Activated CD8-positive, alpha-beta T cell treated with anti-CD3 and anti-CD28 coated beads for 36 hours (primary cell): ENCODE data around the gene DPF3. TPM values are rescaled to one million over a fixed set of nuclear protein-coding genes. Genes with fewer than 3 reads are reported as not detected.

ENCODE experiments used
- ATAC-seq: fragments of 200-7000 bp; cut with Tn5 transposase; one replicate; pipeline ENCODE4 v1.10.0; 2021; ENCODE audit warnings: mild to moderate bottlenecking, moderate library complexity
- CTCF ChIA-PET: fragments of 350-600 bp; sonication (Branson Sonifier 250); formaldehyde crosslinking; loops from one replicate; lab custom pipeline; 2021; ENCODE audit warnings: antibody characterized with exemption; lab: Charles Lee
- POLR2A ChIA-PET: fragments of 350-600 bp; sonication (Branson Sonifier 250); formaldehyde crosslinking; loops from one replicate; lab custom pipeline; 2021; ENCODE audit warnings: antibody characterized with exemption; lab: Charles Lee
- DNase-seq: peaks from one replicate; pipeline ENCODE4 v3.0.0-alpha.2; 2020
- H3K27ac Mint-ChIP-seq: one replicate; pipeline ENCODE4 v1.8.0; 2021; ENCODE audit warnings: mild to moderate bottlenecking, mixed read lengths
- H3K27me3 Mint-ChIP-seq: one replicate; pipeline ENCODE4 v1.8.0; 2021; ENCODE audit warnings: mixed read lengths
- H3K36me3 Mint-ChIP-seq: one replicate; pipeline ENCODE4 v1.8.0; 2021; ENCODE audit warnings: low read depth, mixed read lengths
- H3K4me1 Mint-ChIP-seq: one replicate; pipeline ENCODE4 v1.8.0; 2021; ENCODE audit warnings: low read depth, mixed read lengths
- H3K4me3 Mint-ChIP-seq: one replicate; pipeline ENCODE4 v1.8.0; 2021; ENCODE audit warnings: mild to moderate bottlenecking, moderate library complexity, mixed read lengths
- H3K9me3 Mint-ChIP-seq: one replicate; pipeline ENCODE4 v1.8.0; 2021; ENCODE audit warnings: mixed read lengths
- intact Hi-C: fragments of 100-400 bp; cut with micrococcal nuclease; formaldehyde crosslinking; loops from one replicate; pipeline ENCODE4 v1.10.0; 2022
- total RNA-seq, 2 experiments: library from RNA; stranded (reverse); gene quantifications; one replicate each; pipeline ENCODE4 v1.2.3, GENCODE V29; 2021
- TF ChIP-seq, protein P1 (sequence below): fragments of 200-600 bp; IDR thresholded peaks from one replicate; pipeline ENCODE4 v1.8.0; 2022; ENCODE audit warnings: antibody characterized with exemption, mild to moderate bottlenecking

DPF3 gene
- total RNA-seq: under 1 TPM; 0.13 to 0.54 TPM

DNA sequence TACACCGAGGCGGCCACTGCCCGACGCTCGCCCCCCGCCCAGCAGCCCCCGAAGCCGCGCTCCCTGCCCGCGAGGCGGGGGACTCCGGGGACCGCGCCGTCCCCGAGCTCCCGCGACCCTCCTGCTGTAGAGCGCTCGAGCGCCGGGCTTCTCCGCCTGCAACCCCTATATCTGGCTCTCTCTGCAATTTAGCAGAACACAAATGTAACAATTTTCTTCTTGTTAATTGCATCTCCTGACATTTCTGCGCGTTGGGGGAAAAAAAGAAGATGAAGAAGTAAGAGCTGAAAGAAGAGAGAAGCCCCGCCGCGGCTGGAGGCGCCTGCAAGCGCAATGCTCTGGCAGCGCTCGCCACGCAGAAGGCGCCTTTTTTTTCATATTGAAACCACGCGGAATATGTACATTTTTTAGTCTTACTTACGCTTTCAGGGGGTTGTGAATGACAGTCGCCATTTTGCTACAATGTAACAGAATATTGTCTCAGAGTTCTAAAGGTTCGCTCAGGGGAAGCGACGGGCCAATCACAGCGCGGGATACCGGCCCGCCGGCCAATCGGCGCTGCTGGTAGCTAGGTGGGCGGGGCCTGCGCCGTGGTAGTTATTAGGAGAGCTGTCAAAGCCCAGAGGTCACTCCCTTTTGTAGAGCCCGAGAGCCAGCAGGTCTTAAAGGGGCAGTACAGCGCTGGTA, at the start of gene DPF3:
TSS of gene DPF3 (minus strand) at position 466 of the 687 bp plus-strand sequence. CDS start at position 453, 13 bp downstream.
- Mint-ChIP-seq H3K4me3 (peak within 1 kb of the TSS; percentile 87), H3K27me3 (peaks cover 55% of the 10 kb centered on the region), H3K36me3 (no peaks in the 10 kb centered on the region), H3K4me1 (peaks cover 18% of the 10 kb centered on the region), H3K9me3 (no peaks in the 10 kb centered on the region), H3K27ac (no peak within 1 kb of the TSS)
- POLR2A ChIA-PET: interaction anchor here (1.1 to 1.4 kb wide), 3 partner anchors 11 to 370 kb away, joined by 3 read pairs; partner anchors contain the start of gene DCAF4
- peak; percentile 96 for DNase-seq
- peak; percentile 98 for ATAC-seq
- intact Hi-C loops: no loop called here
- CTCF ChIA-PET: interaction anchor here (0.6 to 1.7 kb wide), 8 partner anchors 10 to 380 kb away, joined by 3 to 13 read pairs (median 4); no protein-coding TSS in a partner anchor
- TF ChIP-seq, protein P1, sequence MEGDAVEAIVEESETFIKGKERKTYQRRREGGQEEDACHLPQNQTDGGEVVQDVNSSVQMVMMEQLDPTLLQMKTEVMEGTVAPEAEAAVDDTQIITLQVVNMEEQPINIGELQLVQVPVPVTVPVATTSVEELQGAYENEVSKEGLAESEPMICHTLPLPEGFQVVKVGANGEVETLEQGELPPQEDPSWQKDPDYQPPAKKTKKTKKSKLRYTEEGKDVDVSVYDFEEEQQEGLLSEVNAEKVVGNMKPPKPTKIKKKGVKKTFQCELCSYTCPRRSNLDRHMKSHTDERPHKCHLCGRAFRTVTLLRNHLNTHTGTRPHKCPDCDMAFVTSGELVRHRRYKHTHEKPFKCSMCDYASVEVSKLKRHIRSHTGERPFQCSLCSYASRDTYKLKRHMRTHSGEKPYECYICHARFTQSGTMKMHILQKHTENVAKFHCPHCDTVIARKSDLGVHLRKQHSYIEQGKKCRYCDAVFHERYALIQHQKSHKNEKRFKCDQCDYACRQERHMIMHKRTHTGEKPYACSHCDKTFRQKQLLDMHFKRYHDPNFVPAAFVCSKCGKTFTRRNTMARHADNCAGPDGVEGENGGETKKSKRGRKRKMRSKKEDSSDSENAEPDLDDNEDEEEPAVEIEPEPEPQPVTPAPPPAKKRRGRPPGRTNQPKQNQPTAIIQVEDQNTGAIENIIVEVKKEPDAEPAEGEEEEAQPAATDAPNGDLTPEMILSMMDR: no peak

- no peak for ATAC-seq
- DNase-seq: no peak
- peaks cover 31% of the 10 kb centered on the region for H3K36me3 Mint-ChIP-seq
These were observed 49.0 kb upstream of the DPF3 start for GRCh38 chr14:72942934-72943333.

DNA sequence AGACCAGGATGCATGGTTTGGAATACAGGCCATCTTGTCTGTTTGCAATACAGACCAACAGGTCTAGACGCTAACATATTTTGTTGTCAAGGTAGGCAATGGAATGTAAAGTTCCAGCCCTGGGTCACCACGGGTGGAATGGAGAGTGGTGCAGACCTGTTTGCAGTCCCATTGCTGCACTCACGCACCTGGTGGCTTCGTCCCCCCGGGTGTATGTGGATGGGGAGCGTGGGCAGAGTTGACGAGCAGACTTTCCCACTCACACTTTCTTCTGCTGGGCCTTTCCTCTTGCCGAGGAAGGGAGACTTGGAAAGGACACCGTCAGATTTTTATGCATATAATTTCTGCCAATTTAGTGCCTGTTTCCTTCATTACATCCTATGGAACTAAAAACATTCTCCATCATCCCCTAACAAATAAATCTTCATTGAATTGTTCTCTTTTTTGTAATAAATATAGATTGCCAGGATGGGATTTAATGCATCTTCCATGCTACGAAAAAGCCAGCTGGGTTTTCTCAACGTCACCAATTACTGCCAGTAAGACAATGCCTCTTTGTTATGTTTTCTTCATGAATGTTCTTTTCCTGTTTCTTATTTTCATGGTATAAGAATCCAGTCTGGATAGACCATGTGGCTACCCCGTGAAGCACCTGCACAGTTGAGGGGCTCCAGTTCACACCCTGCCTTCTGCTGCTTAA, 47.5 kb upstream of the DPF3 start:
- H3K4me3 Mint-ChIP-seq: no peak overlapping the region
- CTCF ChIA-PET: no interaction called here

More at GRCh38 chr14:72942934-72943333, 49.0 kb upstream of the DPF3 start:
- Mint-ChIP-seq H3K4me3 (no peak overlapping the region), H3K27ac (no peak overlapping the region), H3K9me3 (no peaks in the 10 kb centered on the region), H3K27me3 (no peaks in the 10 kb centered on the region), H3K4me1 (peaks cover 12% of the 10 kb centered on the region)
- intact Hi-C loops: no loop called here
- TF ChIP-seq, protein P1: no peak
- POLR2A ChIA-PET: interaction anchor here (1.1 to 1.2 kb wide), 2 partner anchors 15 to 116 kb away, joined by 3 to 4 read pairs; partner anchors contain the start of gene RBM25
- CTCF ChIA-PET: interaction anchor here (2.6 kb wide), 1 partner anchor 429 kb away, joined by 10 read pairs; no protein-coding TSS in a partner anchor

DNA sequence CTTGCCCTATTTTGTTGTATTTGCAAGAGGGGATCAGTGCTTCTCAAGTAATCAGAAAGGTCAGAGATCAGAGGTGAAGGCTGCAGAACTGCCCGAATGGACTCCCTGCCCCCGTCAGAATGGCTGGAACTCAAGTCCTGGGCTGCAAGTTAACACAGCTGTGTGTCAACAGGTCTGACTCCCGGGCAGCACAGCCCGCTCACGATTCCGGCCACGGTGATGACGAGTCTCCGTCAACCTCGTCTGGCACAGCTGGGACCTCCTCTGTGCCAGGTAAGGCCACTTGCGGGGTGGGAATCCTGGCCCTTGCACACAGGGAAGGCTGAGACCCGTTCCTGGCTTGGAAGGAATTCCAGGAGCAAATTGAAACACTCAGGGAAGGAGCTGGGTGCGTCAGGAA, 45.7 kb upstream of the DPF3 start:
- intact Hi-C loops: no loop called here
- DNase-seq: no peak
- ATAC-seq: no peak
- Mint-ChIP-seq H3K9me3 (no peaks in the 10 kb centered on the region), H3K36me3 (peaks cover 36% of the 10 kb centered on the region), H3K27ac (no peak overlapping the region), H3K4me1 (peaks cover 17% of the 10 kb centered on the region), H3K4me3 (no peak overlapping the region), H3K27me3 (no peaks in the 10 kb centered on the region)
- ChIA-PET CTCF (interaction anchor here (7.1 kb wide), 1 partner anchor 9 kb away, joined by 41 read pairs; no protein-coding TSS in a partner anchor), POLR2A (no interaction called here)
- TF ChIP-seq, protein P1: no peak

More for the DNA sequence above, 47.5 kb upstream of the DPF3 start:
- ATAC-seq (no peak), DNase-seq (no peak)
- no peak overlapping the region for H3K27ac Mint-ChIP-seq
- peaks cover 36% of the 10 kb centered on the region for H3K36me3 Mint-ChIP-seq
- H3K4me1 Mint-ChIP-seq: peaks cover 17% of the 10 kb centered on the region
- H3K9me3 Mint-ChIP-seq: no peaks in the 10 kb centered on the region
- POLR2A ChIA-PET: interaction anchor here (1.2 kb wide), 1 partner anchor 117 kb away, joined by 4 read pairs; the partner anchor contains the start of gene RBM25
- no peaks in the 10 kb centered on the region for H3K27me3 Mint-ChIP-seq
- intact Hi-C loops: no loop called here
- TF ChIP-seq, protein P1: no peak
